A549 (cell line): ENCODE data around the gene MRPL14. TPM values are rescaled to one million over a fixed set of nuclear protein-coding genes. Genes with fewer than 3 reads are reported as not detected.

Source experiments
- ATAC-seq, 2 experiments: fragments of 200-7000 bp in 1 of 2; fragments of >200 bp in 1 of 2; cut with Nextera tagmentation in 1 of 2; cut with Tn5 transposase in 1 of 2; 3 replicates each; pipeline versions ENCODE4 v1.8.0 to v1.9.1; 2018 to 2020; ENCODE audit warnings: mild to moderate bottlenecking in 1 of 2, moderate library complexity in 1 of 2
- CTCF ChIA-PET: fragments of 300-600 bp; sonication (Branson Sonifier 250); formaldehyde crosslinking; extraction: SDS; loops from one replicate; lab custom pipeline; 2021; ENCODE audit warnings: antibody characterized with exemption, inconsistent platforms; lab: Yijun Ruan, JAX
- POLR2A ChIA-PET: fragments of 350-600 bp; formaldehyde crosslinking; extraction: SDS; loops from one replicate; lab custom pipeline; 2021; ENCODE audit warnings: antibody characterized with exemption, inconsistent platforms; lab: Yijun Ruan, JAX
- DNase-seq, 2 experiments: peaks; one replicate each; pipeline versions ENCODE4 v3.0.0 to v3.0.0-alpha.2; 2011 to 2016; ENCODE audit warnings: low read depth in 1 of 2, low spot score in 1 of 2
- FAIRE-seq: peaks from 2 replicates; lab custom pipeline; 2011; peaks lifted over from hg19 to GRCh38; lab: Jason Lieb, UNC
- H3K27ac ChIP-seq, 2 experiments: fragments of >200 bp; sonication (Bioruptor Twin); formaldehyde crosslinking; 3 replicates each; pipeline ENCODE4 v1.5.1; 2016 to 2017
- H3K4me1 ChIP-seq: fragments of >200 bp; sonication (Bioruptor Twin); formaldehyde crosslinking; 3 replicates; pipeline ENCODE4 v1.6.1; 2016
- H3K4me2 ChIP-seq: fragments of >200 bp; sonication (Bioruptor Twin); formaldehyde crosslinking; 3 replicates; pipeline ENCODE4 v1.6.1; 2016
- H3K4me3 ChIP-seq: fragments of >200 bp; sonication (Bioruptor Twin); formaldehyde crosslinking; 3 replicates; pipeline ENCODE4 v1.5.1; 2016
- H3K9me3 ChIP-seq: fragments of >200 bp; sonication (Bioruptor Twin); formaldehyde crosslinking; 3 replicates; pipeline ENCODE4 v1.6.1; 2016
- BCL3 ChIP-seq: fragments of >200 bp; sonication (Bioruptor Twin); formaldehyde crosslinking; IDR thresholded peaks from 3 replicates; pipeline ENCODE4 v1.6.1; 2016
- BHLHE40 ChIP-seq: IDR thresholded peaks from 2 replicates; pipeline ENCODE4 v1.6.1; 2012; ENCODE audit warnings: low read depth, low read length, inconsistent platforms
- CBX8 ChIP-seq: fragments of 200-600 bp; sonication (generic); IDR thresholded peaks from 2 replicates; pipeline ENCODE4 v1.6.1; 2016
- CEBPB ChIP-seq, 2 experiments: fragments of >200 bp in 1 of 2; sonication (Bioruptor Twin) in 1 of 2; formaldehyde crosslinking in 1 of 2; IDR thresholded peaks; 2 replicates each; pipeline ENCODE4 v1.6.1; 2012 to 2016
- CHD2 ChIP-seq: fragments of 150-350 bp; IDR thresholded peaks from 2 replicates; pipeline ENCODE4 v1.6.1; 2014; ENCODE audit warnings: low read length; ENCODE audit not compliant: partially characterized antibody
- EHMT2 ChIP-seq: fragments of 200-600 bp; sonication (generic); IDR thresholded peaks from 2 replicates; pipeline ENCODE4 v1.6.1; 2016; ENCODE audit warnings: antibody characterized with exemption, low read depth, mild to moderate bottlenecking, moderate library complexity
- ELK1 ChIP-seq: fragments of 150-350 bp; IDR thresholded peaks from 2 replicates; pipeline ENCODE4 v1.6.1; 2014; ENCODE audit warnings: low read depth, mild to moderate bottlenecking, low read length
- FOSL2 ChIP-seq, 2 experiments: fragments of 450-650 bp in 1 of 2; fragments of >200 bp in 1 of 2; sonication (Bioruptor Twin) in 1 of 2; formaldehyde crosslinking; IDR thresholded peaks; 2 replicates each; pipeline versions ENCODE4 v1.5.0 to v1.6.1; 2016 to 2020; ENCODE audit warnings: mild to moderate bottlenecking in 1 of 2, moderate library complexity in 1 of 2
- FOXS1 ChIP-seq: fragments of 250-450 bp; sonication (Bioruptor Pico); IDR thresholded peaks from 2 replicates; pipeline ENCODE4 v1.5.0; 2020; ENCODE audit warnings: mild to moderate bottlenecking, moderate library complexity
- HDAC2 ChIP-seq: fragments of 200-600 bp; sonication (generic); IDR thresholded peaks from 2 replicates; pipeline ENCODE4 v1.6.1; 2016
- HOXA7 ChIP-seq: fragments of 250-450 bp; sonication (Bioruptor Pico); IDR thresholded peaks from 2 replicates; pipeline ENCODE4 v1.5.0; 2020; ENCODE audit warnings: mild to moderate bottlenecking, moderate library complexity
- HOXB13 ChIP-seq: fragments of 250-450 bp; sonication (Bioruptor Pico); IDR thresholded peaks from 2 replicates; pipeline ENCODE4 v1.5.0; 2020; ENCODE audit warnings: low read depth, mild to moderate bottlenecking, moderate library complexity
- KDM5A ChIP-seq: fragments of 200-600 bp; sonication (generic); IDR thresholded peaks from 2 replicates; pipeline ENCODE4 v1.6.1; 2016; ENCODE audit warnings: antibody characterized with exemption, mild to moderate bottlenecking
- NR3C1 ChIP-seq: fragments of >200 bp; sonication (Bioruptor Twin); formaldehyde crosslinking; IDR thresholded peaks from 3 replicates; pipeline ENCODE4 v1.6.1; 2017
- PHF8 ChIP-seq: fragments of 200-600 bp; sonication (generic); IDR thresholded peaks from 2 replicates; pipeline ENCODE4 v1.6.1; 2016; ENCODE audit warnings: low read depth, mild to moderate bottlenecking, antibody characterized with exemption, moderate library complexity, borderline replicate concordance
- POLR2A ChIP-seq: IDR thresholded peaks from 2 replicates; pipeline ENCODE4 v1.6.1; 2012; ENCODE audit warnings: mild to moderate bottlenecking, low read length
- RFX5 ChIP-seq: fragments of 450-650 bp; IDR thresholded peaks from 2 replicates; pipeline ENCODE4 v1.7.1; 2014; ENCODE audit warnings: antibody characterized with exemption, mild to moderate bottlenecking, moderate library complexity
- TP53 ChIP-seq: fragments of 250-450 bp; sonication (Bioruptor Pico); IDR thresholded peaks from 2 replicates; pipeline ENCODE4 v1.5.0; 2021; ENCODE audit warnings: mild to moderate bottlenecking, moderate library complexity
- USF2 ChIP-seq: fragments of 450-650 bp; IDR thresholded peaks from 2 replicates; pipeline ENCODE4 v1.6.1; 2014; ENCODE audit warnings: antibody characterized with exemption
- ZNF302 ChIP-seq: fragments of 250-450 bp; sonication (Bioruptor Pico); IDR thresholded peaks from 2 replicates; pipeline ENCODE4 v1.9.0; 2021; ENCODE audit warnings: inconsistent platforms, mild to moderate bottlenecking, moderate library complexity
- WGBS: methylation state at CpG from one replicate; pipeline ENCODE4 v1.1.6; 2017; ENCODE audit errors: missing lambda C conversion rate; 5-methylcytosine and 5-hydroxymethylcytosine counted together
- polyA plus RNA-seq, 4 experiments: library from polyadenylated mRNA; depleted of rRNA in 3 of 4; stranded (reverse); fragments of >200 nt; fragmentation: RNase III in 1 of 4; extraction: RNeasy Plus Mini Kit Qiagen cat#74134 plus additional on column Dnase treatment in 1 of 4; gene quantifications; 2 replicates in 3 of 4; 3 replicates in 1 of 4; pipeline ENCODE4 v1.2.3, GENCODE V29; 2011 to 2017

MRPL14 gene
- polyA plus RNA-seq, 2 of the 4 experiments (the other 2 are of a cell fraction) = 47.1 to 55.3 TPM

GRCh38 chr6:44157152-44157521, 29.9 kb upstream of the MRPL14 start:
- ChIA-PET POLR2A (no interaction called here), CTCF (interaction anchor here (1.1 to 4.0 kb wide), 4 partner anchors 16 to 77 kb away, joined by 3 to 11 read pairs (median 5); no protein-coding TSS in a partner anchor)
- 92% methylated on average over 10 of the region's 11 CpGs for WGBS
- ATAC-seq (no peak), FAIRE-seq (no peak), DNase-seq (no peak)
- no peak overlapping the region for H3K27ac ChIP-seq
- H3K4me1 ChIP-seq = no peaks in the 10 kb centered on the region
- TF ChIP-seq FOSL2 (IDR thresholded peaks at IDR 0.05) (no peak), FOSL2 (CRISPR knock-in tag; IDR thresholded peaks at IDR 0.05) (no peak), HOXA7 (CRISPR knock-in tag) (no peak)
- H3K9me3 ChIP-seq = no peaks in the 10 kb centered on the region
- no peak overlapping the region for H3K4me3 ChIP-seq
- no peak overlapping the region for H3K4me2 ChIP-seq

- no peak for ATAC-seq
- H3K4me2 ChIP-seq = no peak overlapping the region
- 82% methylated on average over 9 of the region's 9 CpGs for WGBS
- no peaks in the 10 kb centered on the region for H3K9me3 ChIP-seq
- no peak for TF ChIP-seq TP53 (CRISPR knock-in tag)
- no peak for TF ChIP-seq FOXS1 (CRISPR knock-in tag)
- no peak for TF ChIP-seq CBX8
- TF ChIP-seq EHMT2 = no peak
- TF ChIP-seq POLR2A = no peak
- TF ChIP-seq NR3C1 = no peak
- TF ChIP-seq BCL3 = no peak
- no peak for TF ChIP-seq HOXA7 (CRISPR knock-in tag)
- TF ChIP-seq ELK1 = no peak
- no peak for TF ChIP-seq HDAC2
- TF ChIP-seq, all 56 proteins: peak for 0
- no peak overlapping the region for H3K27ac ChIP-seq
- FAIRE-seq (no peak), DNase-seq (no peak)
- H3K4me1 ChIP-seq = no peaks in the 10 kb centered on the region
- no peak overlapping the region for H3K4me3 ChIP-seq
- CTCF ChIA-PET = interaction anchor here (1.1 to 4.0 kb wide), 3 partner anchors 16 to 78 kb away, joined by 3 to 11 read pairs (median 6); no protein-coding TSS in a partner anchor
- POLR2A ChIA-PET = no interaction called here
These were observed 29.4 kb upstream of the MRPL14 start for GRCh38 chr6:44156494-44157151.

- Histone ChIP-seq H3K27ac (no peak overlapping the region), H3K4me2 (no peak overlapping the region), H3K4me1 (no peaks in the 10 kb centered on the region), H3K9me3 (no peaks in the 10 kb centered on the region), H3K4me3 (no peak overlapping the region)
- FAIRE-seq (no peak), ATAC-seq (no peak), DNase-seq (no peak)
- POLR2A ChIA-PET = no interaction called here
- CTCF ChIA-PET = interaction anchor here (0.6 to 4.0 kb wide), 8 partner anchors 10 to 60 kb away, joined by 3 to 11 read pairs (median 4); no protein-coding TSS in a partner anchor
- WGBS = 84% methylated on average over 6 of the region's 12 CpGs
- TF ChIP-seq NR3C1 (no peak), BHLHE40 (no peak), USF2 (no peak), ZNF302 (no peak), CEBPB (IDR thresholded peaks at IDR 0.05) (no peak), PHF8 (no peak), KDM5A (no peak), CHD2 (no peak), RFX5 (no peak), HOXB13 (CRISPR knock-in tag) (no peak)
These were observed 26.8 kb upstream of the MRPL14 start for GRCh38 chr6:44154067-44154466.
